ENCODE results near the gene PNMA6E.

GRCh38 chrX:153450114-153450948 lies 49.2 kb upstream of the PNMA6E start:
- TF ChIP-seq POLR2A (IDR thresholded peaks at IDR 0.05) (no peak), CTCF (IDR thresholded peaks at IDR 0.05) (no peak)

Data from adrenal gland (tissue), 5 donors.